OCI-LY3 (cell line): ENCODE measurements around the gene EPHA5.

ENCODE experiments used
- CTCF ChIP-seq: fragments of 200-600, 300-600 bp; sonication (generic); IDR thresholded peaks from 2 replicates; pipeline ENCODE4 v1.5.1; 2014; ENCODE audit warnings: antibody characterized with exemption, low read length, low read depth
- EZH2phosphoT487 ChIP-seq: fragments of 200-600 bp; shearing (Covaris generic); IDR thresholded peaks from 2 replicates; pipeline ENCODE4 v1.6.1; 2018; ENCODE audit warnings: antibody characterized with exemption, mixed run types, low read depth

- TF ChIP-seq CTCF (no peak), EZH2phosphoT487 (no peak)
These were observed 213.3 kb downstream of the EPHA5 start for GRCh38 chr4:65457011-65457410.
